Stimulated activated CD4-positive, alpha-beta T cell treated with anti-CD3 and anti-CD28 coated beads, TNF-alpha, amount 100 ng/mL, for 48 hours (primary cell): ENCODE measurements around the gene DAZAP1.

Experiments
- DNase-seq, 3 donors: peaks; one replicate each; pipeline ENCODE4 v3.0.0-alpha.2; 2020; ENCODE audit warnings: low read depth in 3 of 3

DAZAP1 gene

DNA sequence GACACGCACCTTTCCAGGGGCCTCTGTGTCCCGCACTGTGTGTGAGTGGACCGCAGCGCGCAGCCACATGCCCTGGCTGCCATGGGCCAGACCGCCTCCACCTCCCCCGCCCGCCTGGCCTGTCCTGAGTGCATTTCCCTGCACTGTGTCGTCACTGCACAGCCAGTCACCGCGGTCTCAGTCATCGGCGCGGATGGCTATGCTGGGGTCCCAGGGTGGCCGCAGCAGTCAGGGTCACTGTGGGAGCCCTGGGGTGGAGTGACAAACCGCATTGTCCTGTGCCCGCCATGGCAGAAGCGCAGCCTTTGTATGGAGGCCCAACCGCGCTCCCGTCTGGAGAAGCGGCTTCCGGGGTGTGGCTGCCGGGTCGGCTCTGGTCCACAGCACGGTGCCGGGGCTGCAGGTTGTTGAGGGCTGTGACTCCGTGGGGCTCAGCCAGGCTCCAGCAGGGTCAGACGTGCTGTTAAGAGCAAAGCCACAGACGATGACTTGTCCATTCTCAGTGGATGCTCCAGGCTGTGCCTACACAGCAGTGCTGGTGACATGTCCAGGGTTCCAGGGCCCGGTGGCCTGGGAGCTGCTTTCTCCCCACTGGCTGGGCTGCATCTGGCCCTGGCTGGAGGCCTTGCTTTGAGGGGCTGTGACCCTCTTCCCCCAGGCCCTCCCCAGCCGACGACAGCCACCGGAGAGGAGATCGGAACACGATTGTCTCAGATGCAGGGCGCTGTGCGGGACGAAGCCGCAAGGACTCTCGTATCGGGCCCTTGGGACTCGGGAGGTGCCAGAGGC is 30.0 kb upstream of the DAZAP1 start:
- DNase-seq: no peak

DNA sequence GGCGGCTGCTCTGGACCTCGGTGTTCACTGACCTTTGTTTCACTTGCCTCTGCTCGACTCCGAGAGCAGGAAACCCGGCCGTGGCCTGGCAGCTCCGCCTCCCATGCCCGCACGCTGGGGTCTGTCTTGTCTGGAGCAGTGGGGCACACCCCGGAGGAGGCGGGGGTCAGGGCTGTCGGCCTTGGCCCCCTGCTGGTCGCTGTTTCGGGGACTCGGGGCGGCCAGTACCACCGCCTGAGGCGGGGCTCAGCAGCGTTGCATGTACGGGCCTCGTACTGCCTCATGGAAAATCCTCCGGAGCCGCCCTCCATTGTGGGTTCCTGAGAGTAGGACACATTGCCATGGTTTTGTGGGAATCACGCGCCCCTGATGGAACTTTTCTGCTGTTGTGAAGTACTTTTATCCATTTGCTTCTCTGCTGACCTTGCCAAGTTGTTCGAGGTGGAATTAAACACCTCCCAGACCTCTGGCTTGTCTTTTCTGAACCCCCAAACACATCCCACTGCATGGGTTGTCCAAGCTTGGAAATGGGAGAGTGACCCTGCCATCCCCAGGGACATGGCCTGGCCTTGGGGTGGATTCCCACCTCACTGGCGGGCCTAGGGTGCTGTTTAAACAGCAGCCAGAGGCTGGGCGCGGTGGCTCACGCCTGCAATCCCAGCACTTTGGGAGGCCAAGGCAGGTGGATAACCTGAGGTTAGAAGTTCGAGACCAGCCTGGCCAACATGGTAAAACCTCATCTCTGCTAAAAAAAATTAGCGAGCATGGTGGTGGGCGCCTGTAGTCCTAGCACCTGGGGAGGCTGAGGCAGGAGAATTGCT is 29.2 kb upstream of the DAZAP1 start:
- no peak for DNase-seq

DNA sequence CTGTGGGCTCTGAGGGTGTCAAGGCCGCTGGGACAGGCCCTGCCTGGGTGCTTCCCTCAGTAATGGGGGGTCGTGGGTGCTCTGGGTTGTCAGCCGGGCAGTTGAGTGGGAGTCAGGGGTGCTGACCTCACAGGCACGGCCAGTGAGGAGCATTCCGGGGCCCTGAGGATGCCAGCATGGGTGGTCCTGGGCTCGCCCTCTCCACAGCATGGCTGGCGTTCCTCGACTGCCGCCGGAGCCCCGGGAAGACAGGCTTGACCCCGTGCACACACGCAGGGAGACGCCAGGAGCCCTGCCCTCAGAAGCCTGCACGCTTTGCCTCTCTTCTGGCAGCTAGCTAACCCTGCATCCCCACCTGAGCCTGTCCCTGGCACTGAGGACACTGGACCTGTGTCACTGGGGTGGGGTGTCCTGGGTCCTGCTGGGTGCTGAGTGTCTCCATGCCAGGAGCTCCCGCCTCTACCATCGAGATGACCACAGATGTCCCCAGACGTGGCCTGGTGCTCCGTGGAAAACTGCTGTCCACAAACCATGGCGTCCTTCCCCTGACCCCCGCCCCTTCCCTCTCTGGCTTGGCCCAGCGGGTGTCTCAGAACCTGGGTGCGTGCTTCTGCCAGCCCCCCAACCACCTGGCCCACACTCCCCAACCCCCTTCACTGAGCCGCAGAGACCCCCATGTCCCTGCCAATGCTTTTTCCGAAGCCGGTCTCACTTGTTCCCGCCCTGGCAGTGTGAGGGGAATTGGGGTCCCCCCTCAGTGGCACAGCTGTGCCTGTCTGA is 28.1 kb upstream of the DAZAP1 start:
- no peak for DNase-seq

DNA sequence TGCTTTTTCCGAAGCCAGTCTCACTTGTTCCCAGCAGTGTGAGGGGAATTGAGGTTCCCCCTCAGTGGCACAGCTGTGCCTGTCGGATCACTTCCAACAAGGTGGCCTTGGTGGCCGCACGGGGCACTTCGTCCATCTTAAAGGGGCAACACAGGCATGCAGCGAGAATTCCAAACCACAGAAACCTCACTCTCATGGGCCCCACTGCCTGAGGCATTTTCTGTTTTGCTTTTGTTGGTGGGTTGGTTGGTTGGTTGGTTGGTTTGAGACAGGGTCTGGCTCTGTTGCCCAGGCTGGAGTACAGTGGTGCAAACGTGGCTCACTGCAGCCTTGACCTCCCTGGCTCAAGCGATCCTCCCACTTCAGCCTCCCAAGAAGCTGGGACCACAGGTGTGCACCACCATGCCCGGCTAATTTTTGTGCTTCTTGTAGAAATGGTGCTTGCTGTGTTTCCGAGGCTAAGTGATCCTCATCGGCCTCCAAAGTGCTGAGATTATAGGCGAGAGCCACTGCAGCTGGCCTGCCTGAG is 27.4 kb upstream of the DAZAP1 start:
- DNase-seq: no peak

DNA sequence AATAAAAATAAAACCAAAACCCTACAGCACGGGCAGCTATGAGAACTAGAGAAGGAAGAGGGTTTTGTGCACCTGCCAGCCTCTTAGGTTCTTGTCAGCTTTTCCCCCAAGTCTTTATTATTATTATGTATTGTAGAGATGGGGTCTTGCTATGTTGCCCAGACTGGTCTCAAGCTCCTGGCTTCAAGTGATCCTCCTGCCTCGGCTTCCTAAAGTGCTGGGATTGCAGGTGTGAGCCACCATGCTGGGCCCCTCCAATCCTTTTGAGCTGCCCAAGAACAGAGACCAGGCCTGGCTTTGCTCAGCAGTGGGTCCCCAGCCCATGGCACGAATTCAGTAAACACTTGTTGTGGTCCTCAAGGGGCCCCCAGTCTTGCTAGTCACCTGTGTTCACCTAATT is 25.1 kb upstream of the DAZAP1 start:
- DNase-seq: no peak

DNA sequence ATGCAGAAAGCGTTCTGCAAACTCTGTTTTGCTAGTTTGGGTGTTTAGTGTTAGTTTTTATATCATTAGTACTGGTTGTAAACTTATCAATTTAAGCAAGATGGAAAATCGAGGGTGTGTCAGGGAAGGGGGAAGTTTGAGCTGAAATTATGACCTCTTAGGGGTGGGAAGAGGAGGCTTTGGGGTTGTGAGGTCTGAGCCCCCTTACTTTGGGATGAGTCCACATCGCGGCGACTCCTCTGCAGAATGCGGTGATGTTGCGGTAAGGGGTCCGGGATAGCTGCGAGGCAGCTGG is 24.4 kb upstream of the DAZAP1 start:
- DNase-seq: no peak

DNA sequence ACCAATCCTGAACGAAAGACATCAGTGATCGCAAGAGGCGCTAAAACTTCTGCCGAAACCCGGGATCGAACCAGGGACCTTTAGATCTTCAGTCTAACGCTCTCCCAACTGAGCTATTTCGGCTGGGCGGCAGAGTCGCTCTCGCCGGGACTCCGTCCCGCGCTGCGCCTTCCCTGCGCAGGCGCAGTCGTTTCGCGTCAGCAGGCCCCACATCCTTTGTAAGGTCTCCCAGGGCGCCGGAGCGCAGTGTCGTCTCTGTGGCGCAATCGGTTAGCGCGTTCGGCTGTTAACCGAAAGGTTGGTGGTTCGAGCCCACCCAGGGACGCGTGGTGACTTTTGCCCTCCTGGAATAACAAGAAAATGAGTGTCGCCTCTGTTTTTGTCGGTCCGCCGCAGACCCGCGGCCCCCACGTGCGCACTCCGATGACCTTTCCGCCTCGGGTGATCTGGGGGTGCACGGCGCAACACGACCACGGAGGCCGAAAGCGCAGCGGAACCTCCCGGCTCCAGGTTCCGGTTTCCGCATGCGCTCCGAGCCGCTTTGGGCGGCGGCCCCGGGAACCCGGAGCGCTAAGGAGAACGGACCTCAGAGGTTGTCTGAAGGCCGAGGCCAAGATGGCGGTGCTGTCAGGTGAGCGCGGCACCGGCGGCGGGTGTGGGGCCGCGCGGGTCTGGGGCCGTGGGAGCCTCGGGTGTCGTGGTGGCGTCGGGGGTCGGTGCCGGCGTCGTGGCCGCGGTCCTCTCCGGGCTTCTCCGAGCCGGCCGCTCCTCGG is 23.9 kb upstream of the DAZAP1 start, which contains the start of gene NDUFS7:
Gene NDUFS7, plus strand, starts transcription at position 596 of the 773 bp plus-strand sequence. Its CDS starts 20 bp downstream, at position 616.
- peak; percentile 82 to 90 (median 83) for DNase-seq

DNA sequence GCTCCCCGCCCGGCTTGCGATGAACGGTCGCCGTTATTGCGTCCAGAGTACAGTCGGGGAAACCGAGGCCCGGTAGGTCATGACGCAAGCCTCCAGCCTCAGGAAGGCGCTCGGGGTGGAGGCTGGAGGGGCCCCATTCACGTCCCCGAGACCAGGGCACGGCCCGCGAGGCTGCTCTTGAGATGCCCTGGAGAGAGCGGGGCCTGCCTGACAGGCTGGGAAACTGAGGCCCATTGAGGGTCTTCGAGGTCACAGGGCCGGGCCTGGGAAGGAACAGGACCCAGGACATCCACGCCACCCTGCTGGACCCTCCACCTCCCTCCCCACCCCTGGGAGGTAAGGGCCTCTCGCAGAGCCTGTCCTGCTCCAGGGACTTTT is 23.3 kb upstream of the DAZAP1 start:
- DNase-seq: no peak

DNA sequence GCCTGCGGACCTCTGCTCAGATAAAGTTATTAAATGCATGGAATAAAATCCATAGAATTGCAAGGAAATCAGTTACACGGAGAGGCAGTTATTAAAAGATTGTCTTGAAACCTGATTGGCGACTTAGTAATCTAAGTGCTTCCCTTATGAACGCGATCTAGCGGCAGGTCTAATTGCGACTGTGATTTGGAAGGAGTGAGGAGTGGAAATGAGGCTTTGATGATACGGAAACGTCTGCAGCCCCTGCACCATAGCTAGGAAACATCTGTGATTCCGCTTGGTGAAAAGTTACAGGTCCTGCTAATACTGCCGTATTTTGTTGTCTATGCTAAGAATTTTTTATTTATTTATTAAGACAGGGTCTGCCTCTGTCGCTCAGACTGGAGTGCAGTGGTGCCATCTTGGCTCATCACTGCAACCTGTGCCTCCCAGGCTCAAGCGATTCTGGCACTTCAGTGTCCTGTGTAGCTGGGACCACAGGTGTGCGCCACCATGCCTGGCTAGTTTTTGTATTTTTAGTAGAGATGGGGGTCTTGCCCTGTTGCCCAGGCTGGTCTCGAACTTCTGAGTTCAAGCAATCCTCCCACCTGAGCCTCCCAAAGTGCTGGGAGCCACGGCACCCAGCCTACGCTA is 22.8 kb upstream of the DAZAP1 start:
- no peak for DNase-seq

DNA sequence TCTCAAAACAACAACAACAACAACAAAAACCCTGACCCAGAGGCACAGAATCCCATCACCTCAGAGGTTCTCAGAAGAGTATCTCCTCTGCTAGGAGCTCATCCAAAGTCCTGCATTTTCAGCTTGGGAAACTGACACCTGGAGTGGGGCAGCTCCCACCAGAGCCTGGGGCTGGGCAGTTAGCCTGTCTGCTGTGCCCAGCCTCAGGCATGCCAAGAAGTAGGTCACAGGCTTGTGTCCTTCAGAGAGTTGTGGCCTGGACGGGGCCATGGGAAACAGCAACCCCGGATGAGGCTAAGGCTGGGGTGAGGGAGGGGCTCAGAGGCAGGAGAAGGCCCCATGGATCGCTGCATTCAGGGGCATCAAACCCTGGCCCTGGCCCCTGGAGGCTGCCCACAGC is 21.6 kb upstream of the DAZAP1 start:
- no peak for DNase-seq

DNA sequence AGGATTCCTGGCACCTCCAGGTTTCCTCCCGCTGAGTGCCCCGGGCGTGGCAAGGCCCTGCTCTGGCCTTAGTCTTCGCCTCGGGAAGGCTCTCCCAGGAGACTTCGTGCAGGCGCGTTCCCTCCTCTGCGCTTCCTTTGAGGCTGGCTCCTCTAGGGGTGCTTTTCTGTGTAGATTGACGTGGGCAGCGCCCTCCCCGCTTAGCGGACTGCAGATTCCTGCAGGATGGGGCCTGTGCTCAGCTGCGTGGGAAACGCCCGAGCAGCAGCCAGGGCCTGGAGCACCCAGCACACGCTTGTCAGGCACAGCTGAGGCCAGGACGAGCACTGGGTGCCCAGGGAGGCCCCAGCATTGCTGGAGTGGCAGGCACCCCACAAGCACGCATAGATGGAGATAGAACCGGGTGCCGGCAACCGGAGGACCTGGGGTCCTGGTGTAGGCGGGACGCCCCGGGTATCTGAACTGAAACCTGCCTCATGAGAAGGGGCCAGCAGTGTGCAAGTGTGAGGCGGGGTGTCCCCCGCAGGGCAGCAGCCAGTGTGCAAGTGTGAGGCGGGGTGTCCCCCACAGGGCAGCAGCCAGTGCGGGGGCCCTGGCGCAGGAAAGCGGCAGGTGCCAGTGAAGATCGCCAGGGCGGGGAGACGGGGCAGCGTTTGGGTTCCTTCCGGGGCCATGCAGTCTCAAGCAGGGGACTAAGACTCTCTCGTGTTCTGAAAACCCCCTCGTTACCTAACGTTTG is 20.3 kb upstream of the DAZAP1 start:
- DNase-seq: no peak

DNA sequence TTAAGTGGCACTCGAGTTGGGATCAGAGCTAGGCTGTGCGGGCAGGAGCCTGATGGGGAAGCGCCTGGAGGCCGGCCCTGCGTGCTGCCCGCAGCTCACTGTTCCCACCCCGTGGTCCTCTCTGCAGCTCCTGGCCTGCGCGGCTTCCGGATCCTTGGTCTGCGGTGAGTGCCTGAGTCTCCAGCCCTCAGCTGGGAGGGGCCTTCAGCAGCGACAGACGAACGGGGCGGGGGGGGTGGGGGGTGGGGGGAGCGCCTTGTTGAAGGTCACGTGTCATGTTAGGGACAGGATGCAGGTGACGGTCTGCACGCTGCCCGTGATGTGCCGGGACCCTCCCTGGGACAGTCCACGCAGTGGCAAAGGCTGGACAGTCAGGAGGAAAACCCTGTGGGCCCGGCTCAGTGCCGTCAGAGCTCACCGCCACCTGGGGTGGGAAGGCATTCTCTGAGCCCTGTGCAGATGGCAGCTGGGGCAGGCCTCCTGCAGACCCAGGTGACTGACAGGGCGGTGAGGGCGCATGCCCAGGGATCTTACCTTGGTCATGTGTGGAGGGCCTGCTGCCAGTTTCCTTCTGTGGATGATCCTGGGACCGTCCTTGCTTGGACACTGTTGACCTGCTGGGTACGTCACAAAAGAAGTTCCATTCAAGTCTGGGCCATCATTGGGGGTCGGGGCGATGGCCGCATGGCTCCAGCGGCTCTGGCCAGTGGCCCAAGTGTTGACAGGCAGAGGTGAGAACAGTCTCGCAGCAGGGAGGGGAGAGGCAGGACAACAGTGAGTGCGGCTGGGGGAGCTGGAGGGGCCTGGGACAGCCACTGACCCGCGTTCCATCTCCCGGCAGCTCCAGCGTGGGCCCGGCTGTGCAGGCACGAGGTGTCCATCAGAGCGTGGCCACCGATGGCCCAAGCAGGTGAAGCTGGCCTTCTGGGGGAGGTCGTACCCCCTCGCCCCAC is 19.4 kb upstream of the DAZAP1 start:
- DNase-seq: no peak

DNA sequence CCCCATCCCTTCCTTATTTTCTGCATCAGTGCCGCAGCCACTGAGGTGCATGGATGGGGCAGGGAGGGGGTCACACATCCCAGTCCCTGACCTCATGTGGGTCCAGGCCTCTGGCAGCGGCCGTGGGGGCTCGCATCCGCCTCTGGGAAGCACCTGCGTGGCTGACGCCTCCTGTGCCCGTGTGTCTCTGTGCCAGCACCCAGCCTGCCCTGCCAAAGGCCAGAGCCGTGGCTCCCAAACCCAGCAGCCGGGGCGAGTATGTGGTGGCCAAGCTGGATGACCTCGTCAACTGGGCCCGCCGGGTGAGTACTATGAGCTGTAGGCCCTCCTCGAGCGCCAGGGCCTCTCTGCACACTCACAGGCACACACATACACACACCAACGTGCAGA is 18.8 kb upstream of the DAZAP1 start:
- DNase-seq: no peak

DNA sequence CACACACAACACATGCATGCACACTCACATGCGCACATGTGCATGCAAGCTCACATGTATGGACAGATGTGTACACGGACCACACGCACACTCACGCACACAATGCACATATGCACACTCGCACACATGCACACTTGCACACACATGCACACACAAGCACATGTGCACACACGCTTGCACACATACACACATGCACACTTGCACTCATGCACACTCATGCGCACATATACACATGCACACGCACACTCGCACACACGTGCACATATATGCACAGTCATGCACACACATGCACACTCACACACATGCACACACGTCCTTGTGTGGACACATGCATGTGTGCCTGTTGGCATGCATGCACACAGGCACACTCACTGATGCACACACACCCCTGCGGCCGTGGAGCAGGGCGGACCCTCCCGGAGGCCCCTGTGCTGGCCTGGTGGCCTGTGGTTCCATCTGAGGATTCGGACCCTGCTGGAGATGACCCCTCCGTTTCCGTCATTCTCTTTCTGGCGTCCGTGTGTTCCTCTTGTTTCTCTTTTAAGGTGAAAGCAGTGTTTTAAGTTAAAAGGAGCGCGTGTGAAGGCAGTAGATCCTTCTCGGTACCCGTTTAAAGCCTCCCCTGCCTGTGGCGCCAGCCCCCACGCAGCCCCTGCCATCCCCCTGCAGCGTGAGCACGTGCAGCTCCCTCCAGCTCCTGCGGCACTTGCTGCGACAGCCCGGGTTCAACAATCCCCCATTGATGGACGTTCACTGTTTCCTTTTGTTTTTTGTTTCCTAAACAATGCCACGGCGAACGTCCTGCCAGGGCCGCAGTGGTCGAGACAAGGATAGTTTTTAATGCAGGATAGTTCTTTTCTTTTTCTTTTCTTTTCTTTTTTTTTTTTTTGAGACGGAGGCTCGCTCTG is 18.1 kb upstream of the DAZAP1 start:
- DNase-seq: no peak

DNA sequence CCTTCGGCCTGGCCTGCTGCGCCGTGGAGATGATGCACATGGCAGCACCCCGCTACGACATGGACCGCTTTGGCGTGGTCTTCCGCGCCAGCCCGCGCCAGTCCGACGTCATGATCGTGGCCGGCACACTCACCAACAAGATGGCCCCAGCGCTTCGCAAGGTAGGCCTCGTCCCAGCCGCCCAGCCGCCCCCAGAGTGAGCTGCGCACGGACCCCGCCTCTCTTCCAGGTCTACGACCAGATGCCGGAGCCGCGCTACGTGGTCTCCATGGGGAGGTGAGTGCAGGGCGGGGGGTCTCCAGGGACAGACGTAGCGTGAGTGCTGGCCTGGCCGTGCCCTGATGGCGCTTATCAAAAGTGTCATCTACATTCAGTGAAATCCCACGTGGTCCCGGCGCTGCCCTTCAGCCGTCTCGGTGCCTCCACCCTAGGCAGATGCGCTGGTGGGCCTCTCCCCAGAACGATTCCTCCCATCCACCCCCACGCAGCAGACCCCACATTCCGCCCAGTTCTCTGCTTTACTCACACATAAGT is 16.4 kb upstream of the DAZAP1 start:
- no peak for DNase-seq

DNA sequence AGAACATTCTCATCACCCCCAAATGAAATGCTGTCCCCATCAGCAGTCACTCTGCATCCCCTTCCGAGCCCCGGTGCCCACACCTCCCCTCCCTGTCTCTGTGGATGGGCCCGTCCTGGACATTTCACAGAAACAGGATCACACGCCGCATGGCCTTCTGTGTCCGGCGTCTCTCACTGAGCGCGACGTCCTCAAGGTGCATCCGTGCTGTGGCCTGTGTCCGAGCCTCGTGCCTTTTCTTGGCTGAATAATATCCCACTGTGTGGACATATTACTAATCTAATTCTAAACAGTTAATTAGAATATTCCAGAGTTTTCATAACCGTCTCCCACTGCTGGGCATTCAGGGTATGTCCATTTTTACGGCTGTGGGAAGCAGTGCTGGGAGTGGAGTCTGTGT is 15.0 kb upstream of the DAZAP1 start:
- DNase-seq: no peak

DNA sequence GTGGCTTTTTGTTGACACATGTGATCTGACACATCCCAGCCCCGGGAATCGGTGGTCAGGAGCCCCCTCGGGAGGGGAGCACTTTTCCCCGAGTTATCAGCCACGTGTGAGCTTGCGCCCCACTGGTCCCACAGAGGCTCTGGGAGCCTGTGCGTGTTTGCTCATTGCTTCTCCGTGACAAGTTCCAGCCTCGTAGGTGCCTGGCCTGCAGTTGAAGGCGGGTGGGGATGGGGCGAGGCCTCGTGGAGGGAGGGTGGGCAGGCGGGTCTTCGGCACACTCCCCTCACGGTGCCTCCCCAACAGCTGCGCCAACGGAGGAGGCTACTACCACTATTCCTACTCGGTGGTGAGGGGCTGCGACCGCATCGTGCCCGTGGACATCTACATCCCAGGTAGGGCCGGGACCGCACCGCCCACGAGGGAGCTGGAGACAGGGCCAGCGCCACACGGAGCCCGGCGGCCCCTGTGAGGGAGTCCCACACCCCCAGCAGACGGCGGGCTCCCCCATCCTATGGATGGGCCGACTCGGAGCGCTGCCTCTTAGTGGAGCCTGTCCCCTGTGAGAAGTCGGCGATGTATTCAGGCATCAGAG is 14.4 kb upstream of the DAZAP1 start:
- no peak for DNase-seq
